Brain microvascular endothelial cell (primary cell): ENCODE measurements around the gene CYFIP2.

ENCODE experiments used
- DNase-seq: peaks from one replicate; pipeline ENCODE4 v3.0.0-alpha.2; 2020
- H3K27ac ChIP-seq: fragments of 250-450 bp; sonication (Bioruptor Pico); 2 replicates; pipeline ENCODE4 v1.5.1; 2020; ENCODE audit warnings: mild to moderate bottlenecking, moderate library complexity
- H3K27me3 ChIP-seq: fragments of 250-450 bp; sonication (Bioruptor Pico); replicated peaks from 2 replicates; pipeline ENCODE4 v1.5.1; 2020; ENCODE audit warnings: mild to moderate bottlenecking
- H3K36me3 ChIP-seq: fragments of 250-450 bp; sonication (Bioruptor Pico); replicated peaks from 2 replicates; pipeline ENCODE4 v1.5.1; 2020; ENCODE audit warnings: mild to moderate bottlenecking
- H3K4me3 ChIP-seq: 2 replicates; pipeline ENCODE4 v1.5.1; 2011; ENCODE audit warnings: low read depth, mild to moderate bottlenecking, control low read depth, low read length, moderate library complexity
- in situ Hi-C: cut with HindIII; loops from 2 replicates; pipeline ENCODE4 v1.10.0; 2017; ENCODE audit warnings: low sequenced_read_pairs, low pct_ligation_motif_present
- TF ChIP-seq, protein P1 (sequence below): IDR thresholded peaks from 2 replicates; pipeline ENCODE4 v1.5.1; 2011; ENCODE audit warnings: low read depth, mild to moderate bottlenecking, moderate library complexity, low read length, control low read depth, inconsistent platforms; ENCODE audit errors: missing control alignments

Gene CYFIP2

DNA sequence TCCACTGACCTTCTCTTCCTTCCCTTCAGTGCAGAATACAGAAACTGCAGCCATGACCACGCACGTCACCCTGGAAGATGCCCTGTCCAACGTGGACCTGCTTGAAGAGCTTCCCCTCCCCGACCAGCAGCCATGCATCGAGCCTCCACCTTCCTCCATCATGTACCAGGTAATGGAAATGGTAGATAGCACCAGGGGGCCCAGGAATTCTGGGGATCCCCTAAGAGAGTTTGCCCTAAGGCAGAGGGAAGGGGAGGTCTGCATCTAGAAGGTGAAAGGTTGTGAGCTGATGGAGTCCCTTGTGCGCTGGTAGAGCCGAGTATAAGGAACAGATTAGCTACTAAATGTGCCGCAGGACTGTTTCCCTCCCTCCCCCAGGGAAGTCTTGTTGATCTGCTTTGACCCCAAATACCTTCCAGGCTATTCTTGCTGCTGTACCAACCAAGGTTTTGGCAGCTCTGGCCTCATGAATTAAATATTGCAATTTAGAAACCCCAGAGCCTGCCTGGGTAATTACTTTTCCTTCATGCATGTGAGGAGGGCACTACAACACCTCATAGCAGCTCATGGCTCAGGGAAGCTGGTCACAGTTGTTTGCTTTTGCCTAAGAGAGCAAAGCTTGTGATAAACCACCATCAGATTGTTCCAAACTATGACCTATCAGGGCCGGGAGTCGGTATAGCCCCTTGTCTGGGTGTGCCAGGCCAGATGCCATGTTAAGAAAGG lies 19.6 kb downstream of the CYFIP2 start:
- H3K36me3 ChIP-seq: no peaks in the 10 kb centered on the region
- in situ Hi-C loops: no loop called here

GRCh38 chr5:157286761-157287211 lies 20.9 kb downstream of the CYFIP2 start:
- no peaks in the 10 kb centered on the region for H3K36me3 ChIP-seq
- no peak overlapping the region for H3K27ac ChIP-seq
- no peaks in the 10 kb centered on the region for H3K27me3 ChIP-seq
- TF ChIP-seq, protein P1, sequence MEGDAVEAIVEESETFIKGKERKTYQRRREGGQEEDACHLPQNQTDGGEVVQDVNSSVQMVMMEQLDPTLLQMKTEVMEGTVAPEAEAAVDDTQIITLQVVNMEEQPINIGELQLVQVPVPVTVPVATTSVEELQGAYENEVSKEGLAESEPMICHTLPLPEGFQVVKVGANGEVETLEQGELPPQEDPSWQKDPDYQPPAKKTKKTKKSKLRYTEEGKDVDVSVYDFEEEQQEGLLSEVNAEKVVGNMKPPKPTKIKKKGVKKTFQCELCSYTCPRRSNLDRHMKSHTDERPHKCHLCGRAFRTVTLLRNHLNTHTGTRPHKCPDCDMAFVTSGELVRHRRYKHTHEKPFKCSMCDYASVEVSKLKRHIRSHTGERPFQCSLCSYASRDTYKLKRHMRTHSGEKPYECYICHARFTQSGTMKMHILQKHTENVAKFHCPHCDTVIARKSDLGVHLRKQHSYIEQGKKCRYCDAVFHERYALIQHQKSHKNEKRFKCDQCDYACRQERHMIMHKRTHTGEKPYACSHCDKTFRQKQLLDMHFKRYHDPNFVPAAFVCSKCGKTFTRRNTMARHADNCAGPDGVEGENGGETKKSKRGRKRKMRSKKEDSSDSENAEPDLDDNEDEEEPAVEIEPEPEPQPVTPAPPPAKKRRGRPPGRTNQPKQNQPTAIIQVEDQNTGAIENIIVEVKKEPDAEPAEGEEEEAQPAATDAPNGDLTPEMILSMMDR: no peak
- H3K4me3 ChIP-seq: no peak overlapping the region
- no peak for DNase-seq
- in situ Hi-C loops: no loop called here

More for the DNA sequence above, 19.6 kb downstream of the CYFIP2 start:
- TF ChIP-seq, protein P1: no peak
- H3K27me3 ChIP-seq: no peaks in the 10 kb centered on the region
- H3K27ac ChIP-seq: no peak overlapping the region
- DNase-seq: no peak
- no peak overlapping the region for H3K4me3 ChIP-seq

DNA sequence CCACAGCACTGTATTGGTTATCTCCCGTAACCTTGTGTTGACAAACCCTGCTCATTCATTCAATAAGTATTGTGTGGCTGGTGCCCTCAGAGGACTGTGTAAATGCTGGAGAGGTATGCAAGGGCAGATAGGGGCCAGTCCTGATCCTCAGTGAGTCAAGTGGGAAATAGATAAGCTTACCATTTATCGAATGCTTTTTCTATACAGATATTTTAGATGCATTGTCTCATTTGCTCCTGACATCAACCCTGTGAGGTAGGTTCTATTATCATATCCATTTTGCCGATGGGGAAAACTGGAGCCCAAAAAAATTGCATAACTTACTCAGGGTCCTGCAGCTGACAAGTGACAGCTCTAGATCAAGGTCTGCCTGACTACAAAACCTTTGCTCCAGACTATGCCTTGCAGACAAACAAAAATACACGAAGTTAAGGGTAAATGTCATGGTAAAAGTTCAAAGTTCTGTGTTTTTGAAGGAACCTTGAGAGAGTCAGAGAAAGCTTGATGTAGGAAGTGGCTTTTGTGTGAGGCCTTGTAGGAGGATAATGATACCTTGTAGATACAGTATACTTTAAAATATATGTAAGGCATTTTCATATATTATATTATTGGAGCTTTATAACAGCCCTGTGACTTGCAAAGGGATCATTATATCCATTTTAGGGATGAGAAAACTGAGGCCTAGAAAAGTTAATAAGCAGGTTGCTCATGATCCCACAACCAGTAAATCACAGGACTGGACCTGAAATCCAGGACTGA lies 22.7 kb downstream of the CYFIP2 start:
- TF ChIP-seq, protein P1: no peak
- no peak overlapping the region for H3K4me3 ChIP-seq
- in situ Hi-C loops: no loop called here
- DNase-seq: peak; percentile 21
- no peaks in the 10 kb centered on the region for H3K36me3 ChIP-seq
- H3K27me3 ChIP-seq: no peaks in the 10 kb centered on the region
- no peak overlapping the region for H3K27ac ChIP-seq

- Histone ChIP-seq H3K36me3 (no peaks in the 10 kb centered on the region), H3K27ac (no peak overlapping the region), H3K27me3 (no peaks in the 10 kb centered on the region), H3K4me3 (no peak overlapping the region)
- TF ChIP-seq, protein P1: no peak
- in situ Hi-C loops: no loop called here
- DNase-seq: no peak
These were observed 23.4 kb downstream of the CYFIP2 start for GRCh38 chr5:157289164-157289819.

DNA sequence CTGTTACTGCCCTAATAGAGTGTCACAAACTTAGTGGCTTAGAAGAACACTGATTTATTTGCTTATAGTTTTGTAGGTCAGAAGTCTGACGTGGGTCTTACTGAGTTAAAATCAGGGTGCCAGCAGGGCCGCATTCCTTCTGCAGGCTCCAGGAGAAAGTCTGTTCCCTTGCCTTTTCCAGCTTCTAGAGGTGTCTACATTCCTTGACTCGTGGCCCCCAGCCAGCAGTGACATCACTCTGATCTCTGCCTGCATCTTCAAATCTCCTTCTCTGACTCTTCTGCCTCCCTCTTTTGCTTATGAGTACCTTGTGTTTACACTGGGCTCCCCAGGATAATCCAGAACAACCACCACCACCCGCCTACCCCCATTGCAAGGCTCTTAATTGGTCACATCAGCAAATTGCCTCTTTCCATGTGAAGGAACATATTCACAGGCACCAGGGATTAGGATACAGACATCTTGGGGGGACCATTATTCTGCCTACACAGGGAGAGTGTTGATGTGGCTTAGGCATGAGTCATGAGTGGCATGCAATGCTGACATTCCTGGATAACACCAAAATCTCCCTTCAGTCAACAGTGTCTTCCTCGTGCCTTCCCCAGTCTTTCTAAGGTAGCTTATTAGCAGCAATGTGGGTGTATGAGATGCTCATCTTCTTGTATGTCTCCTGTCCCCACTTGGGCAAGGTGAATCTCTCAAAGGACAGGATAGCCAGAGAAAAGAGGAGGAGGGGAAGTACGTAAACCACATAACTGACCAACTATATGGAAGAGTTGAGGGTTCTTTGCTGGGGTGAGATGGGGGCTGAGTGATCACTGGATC lies 24.4 kb downstream of the CYFIP2 start:
- TF ChIP-seq, protein P1: no peak
- Histone ChIP-seq H3K36me3 (no peaks in the 10 kb centered on the region), H3K4me3 (no peak overlapping the region), H3K27me3 (no peaks in the 10 kb centered on the region), H3K27ac (no peak overlapping the region)
- in situ Hi-C loops: no loop called here
- peak; percentile 65 for DNase-seq
